Psoas muscle (tissue), 8 donors: ENCODE measurements around the gene RFPL4A. TPM values are rescaled to one million over a fixed set of nuclear protein-coding genes. Genes with fewer than 3 reads are reported as not detected.
"Not testable (repeated sequence)": the region's sequence is repeated elsewhere in the genome, so short reads cannot be mapped to it uniquely, and the experiment has no call there.

Source experiments
- ATAC-seq, 4 donors: fragments of 200-7000 bp; cut with Tn5 transposase; one replicate each; pipeline ENCODE4 v1.9.1; 2020; ENCODE audit warnings: moderate library complexity in 3 of 4, mild to moderate bottlenecking in 2 of 4
- DNase-seq, 2 donors: peaks; one replicate each; pipeline ENCODE4 v3.0.0-alpha.2; 2020
- H3K27ac ChIP-seq: fragments of 200-600 bp; one replicate; pipeline ENCODE4 v1.8.0; 2022
- H3K27me3 ChIP-seq, 3 donors: fragments of 200-600 bp in 1 of 3; one replicate each; pipeline versions ENCODE4 v1.6.1 to v1.8.0; 2013 to 2022; ENCODE audit warnings: low read length in 2 of 3, mild to moderate bottlenecking in 2 of 3, moderate library complexity in 1 of 3; ENCODE audit not compliant: insufficient read depth in 3 of 3
- H3K36me3 ChIP-seq, 2 donors: fragments of 200-600 bp in 1 of 2; one replicate each; pipeline versions ENCODE4 v1.6.1 to v1.8.0; 2013 to 2022; ENCODE audit warnings: low read depth in 1 of 2, mild to moderate bottlenecking in 1 of 2, moderate library complexity in 1 of 2; ENCODE audit not compliant: insufficient read depth in 1 of 2
- H3K4me1 ChIP-seq: fragments of 200-600 bp; one replicate; pipeline ENCODE4 v1.8.0; 2022
- H3K4me3 ChIP-seq: fragments of 200-600 bp; one replicate; pipeline ENCODE4 v1.8.0; 2022; ENCODE audit warnings: mild to moderate bottlenecking
- H3K9me3 ChIP-seq: fragments of 200-600 bp; one replicate; pipeline ENCODE4 v1.8.0; 2022
- CTCF ChIP-seq: fragments of 200-600 bp; IDR thresholded peaks from one replicate; pipeline ENCODE4 v1.8.0; 2022; ENCODE audit warnings: antibody characterized with exemption
- WGBS, 3 donors: extraction: QIAGEN DNeasy Blood & Tissue Kit; methylation state at CpG; one replicate each; pipeline versions ENCODE4 v1.1.6 to v1.1.7; 2013; 5-methylcytosine and 5-hydroxymethylcytosine counted together
- intact Hi-C, 2 donors: fragments of 100-400 bp; cut with DNase I; formaldehyde crosslinking; loops; one replicate each; pipeline versions ENCODE4 v1.11.0 to v1.14.2; 2022
- long read RNA-seq, 2 donors: library from polyadenylated mRNA; unstranded; transcript quantifications; one replicate each; pipeline ENCODE4 v2.0.0, GENCODE V29; 2021
- polyA plus RNA-seq, 3 donors: library from polyadenylated mRNA; stranded (reverse); fragments of 200-250 nt; gene quantifications; one replicate each; pipeline ENCODE4 v1.2.3, GENCODE V29; 2013
- total RNA-seq, 4 donors: library from RNA; stranded (reverse); fragmentation: NEBNext Ultra II Directional in 2 of 4; extraction: Animal tissue kit (Norgen Biotek cat#: 25700) in 2 of 4; gene quantifications; one replicate each; pipeline versions ENCODE4 v1.2.1 to v1.2.4, GENCODE V29; 2021 to 2023
- donor health status: healthy with polysubstance abuse.
- donor health status: DM: no; HTN: no; CAD: no; lungs with moderate emphysema.
- donor health status: Bipolar disorder and iron deficiency.
- donor health status: healthy.
- donor health status: DM: yes; HTN: yes; CAD: no.
- donor health status: DM: no; HTN: no; CAD: no.
- donor health status: DM: no; HTN: no; CAD: no.
- donor health status: DM: yes; HTN: yes; CAD: no.

RFPL4A gene
- not detected for total RNA-seq
- polyA plus RNA-seq, result not detected
- long read RNA-seq, donor 1, result 0 reads
- long read RNA-seq, donor 2, result 0 reads

- H3K9me3 ChIP-seq, H3K27ac ChIP-seq, H3K4me1 ChIP-seq, DNase-seq, H3K36me3 ChIP-seq, H3K27me3 ChIP-seq, H3K4me3 ChIP-seq, intact Hi-C loops, ATAC-seq: not testable (repeated sequence)
- 65 to 91% (median 82%) methylated on average over 2 of the region's 3 CpGs for WGBS, 3 donors
Measured at GRCh38 chr19:55758797-55759196, at the start of gene RFPL4A. TSS of gene RFPL4A (plus strand) at chr19:55759097. CDS start at chr19:55761801, 2,704 bp downstream.

- no peak overlapping the region for H3K27ac ChIP-seq
- WGBS, 3 donors, result 69 to 73% (median 70%) methylated on average over 18 of the region's 18 CpGs
- DNase-seq (no peak), ATAC-seq (no peak)
- H3K27me3 ChIP-seq, result peaks cover 0 to 17% (median 0%) of the 10 kb centered on the region in 3 donors
- H3K4me3 ChIP-seq, result no peak overlapping the region
- intact Hi-C loops, result no loop called here
- no peaks in the 10 kb centered on the region for H3K36me3 ChIP-seq
- H3K4me1 ChIP-seq, result no peaks in the 10 kb centered on the region
- H3K9me3 ChIP-seq, result no peaks in the 10 kb centered on the region
- TF ChIP-seq CTCF, result no peak
Measured at GRCh38 chr19:55711719-55712118, 47.2 kb upstream of the RFPL4A start.

DNA sequence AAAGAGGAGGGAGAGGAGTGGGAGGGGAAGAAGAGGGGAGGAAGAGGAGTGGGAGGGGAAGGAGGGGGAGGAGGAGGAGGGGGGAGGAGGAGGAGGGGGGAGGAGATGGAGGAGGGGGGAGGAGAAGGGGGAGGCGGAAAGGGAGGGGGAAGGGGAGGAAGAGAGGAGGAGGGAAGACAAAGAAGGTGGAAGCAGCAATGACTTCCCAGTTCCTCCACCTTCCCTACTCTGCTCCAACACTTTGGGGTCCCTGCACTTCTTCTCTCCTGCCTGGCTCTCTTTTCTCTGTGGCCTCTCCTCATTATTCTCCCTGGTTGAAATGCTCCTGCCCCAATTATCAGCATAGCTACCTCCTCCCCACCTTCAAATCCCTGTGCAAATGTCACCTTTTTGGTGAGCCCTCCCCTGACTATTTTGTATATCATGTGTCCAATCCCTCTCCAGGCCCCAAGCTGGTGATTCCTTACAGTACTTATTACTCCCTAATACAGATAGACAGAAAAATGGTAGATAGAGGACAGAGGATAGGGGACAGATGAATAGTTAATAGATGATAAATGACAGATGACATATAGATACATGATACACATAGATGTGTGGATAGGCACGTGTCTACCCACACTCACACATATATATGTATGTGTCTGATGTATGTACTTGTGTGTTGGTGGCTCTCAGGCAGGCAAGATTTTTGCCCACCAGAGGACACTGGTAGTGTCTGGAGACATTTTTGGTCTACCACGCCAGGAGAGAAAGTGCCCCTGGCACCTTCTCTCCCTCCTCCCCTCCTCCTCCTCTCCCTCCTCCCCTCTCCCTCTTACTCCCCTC lies 45.9 kb upstream of the RFPL4A start:
- no peaks in the 10 kb centered on the region for H3K9me3 ChIP-seq
- no peaks in the 10 kb centered on the region for H3K4me1 ChIP-seq
- H3K27me3 ChIP-seq, result peaks cover 0 to 28% (median 0%) of the 10 kb centered on the region in 3 donors
- intact Hi-C loops, result no loop called here
- no peak for TF ChIP-seq CTCF
- ATAC-seq (no peak), DNase-seq (no peak)
- no peak overlapping the region for H3K4me3 ChIP-seq
- 40 to 89% (median 83%) methylated on average over 2 of the region's 3 CpGs for WGBS, 3 donors
- H3K36me3 ChIP-seq, result no peaks in the 10 kb centered on the region
- H3K27ac ChIP-seq, result no peak overlapping the region

DNA sequence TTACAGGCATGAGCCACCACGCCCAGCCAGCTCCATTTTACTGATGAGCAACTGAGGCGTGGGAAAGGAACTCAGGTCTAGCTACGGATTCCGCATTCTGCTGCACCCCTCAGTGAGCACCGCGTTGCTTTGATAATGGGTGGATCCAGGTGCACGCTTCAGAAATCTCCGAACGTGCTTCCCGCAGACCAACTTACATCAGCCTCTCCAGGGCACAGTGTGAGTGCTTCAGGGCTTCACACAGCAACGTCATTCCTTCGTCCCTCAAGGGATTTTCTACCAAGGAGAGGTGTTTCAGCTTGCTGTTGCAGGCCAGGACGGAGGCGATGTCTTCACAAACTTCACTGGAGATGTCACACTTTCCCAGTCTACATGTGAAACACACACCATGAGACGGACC lies 42.4 kb upstream of the RFPL4A start:
- peaks cover 0 to 40% (median 3%) of the 10 kb centered on the region in 3 donors for H3K27me3 ChIP-seq

More for the DNA sequence above, 42.4 kb upstream of the RFPL4A start:
- no peak overlapping the region for H3K4me3 ChIP-seq
- WGBS, 3 donors, result 77 to 87% (median 78%) methylated on average over 15 of the region's 15 CpGs
- H3K9me3 ChIP-seq, result no peaks in the 10 kb centered on the region
- no peaks in the 10 kb centered on the region for H3K36me3 ChIP-seq
- DNase-seq, result no peak
- H3K27ac ChIP-seq, result no peak overlapping the region
- intact Hi-C loops, result no loop called here
- no peak for TF ChIP-seq CTCF
- H3K4me1 ChIP-seq, result no peaks in the 10 kb centered on the region
- ATAC-seq, result no peak
